WERI-Rb-1 (cell line): Measurements from ENCODE around the gene LRIT2.
A peak's percentile ranks its signal among the peaks of the same experiment; 100 is the strongest.

ENCODE experiments used
- DNase-seq: peaks from one replicate; pipeline ENCODE4 v3.0.0-alpha.2; 2020
- H3K27ac ChIP-seq: fragments of 250-450 bp; sonication (Bioruptor Pico); 2 replicates; pipeline ENCODE4 v1.5.1; 2020; ENCODE audit warnings: mild to moderate bottlenecking, moderate library complexity
- H3K27me3 ChIP-seq: fragments of 250-450 bp; sonication (Bioruptor Pico); 2 replicates; pipeline ENCODE4 v1.5.1; 2021; ENCODE audit warnings: mild to moderate bottlenecking, low read depth, moderate library complexity; ENCODE audit not compliant: insufficient read depth, severe bottlenecking
- H3K36me3 ChIP-seq: fragments of 250-450 bp; sonication (Bioruptor Pico); 2 replicates; pipeline ENCODE4 v1.5.1; 2020; ENCODE audit warnings: mild to moderate bottlenecking, moderate library complexity
- H3K4me3 ChIP-seq: 2 replicates; pipeline ENCODE4 v1.5.1; 2011; ENCODE audit warnings: low read depth, mild to moderate bottlenecking, control low read depth, low read length
- H3K9me3 ChIP-seq: fragments of 250-450 bp; sonication (Bioruptor Pico); 2 replicates; pipeline ENCODE4 v1.5.1; 2021; ENCODE audit warnings: mild to moderate bottlenecking, moderate library complexity; ENCODE audit not compliant: severe bottlenecking
- TF ChIP-seq, protein P1 (sequence below): IDR thresholded peaks from 2 replicates; pipeline ENCODE4 v1.5.1; 2011; ENCODE audit warnings: low read depth, mild to moderate bottlenecking, control low read depth, inconsistent platforms, low read length

The LRIT2 gene

DNA sequence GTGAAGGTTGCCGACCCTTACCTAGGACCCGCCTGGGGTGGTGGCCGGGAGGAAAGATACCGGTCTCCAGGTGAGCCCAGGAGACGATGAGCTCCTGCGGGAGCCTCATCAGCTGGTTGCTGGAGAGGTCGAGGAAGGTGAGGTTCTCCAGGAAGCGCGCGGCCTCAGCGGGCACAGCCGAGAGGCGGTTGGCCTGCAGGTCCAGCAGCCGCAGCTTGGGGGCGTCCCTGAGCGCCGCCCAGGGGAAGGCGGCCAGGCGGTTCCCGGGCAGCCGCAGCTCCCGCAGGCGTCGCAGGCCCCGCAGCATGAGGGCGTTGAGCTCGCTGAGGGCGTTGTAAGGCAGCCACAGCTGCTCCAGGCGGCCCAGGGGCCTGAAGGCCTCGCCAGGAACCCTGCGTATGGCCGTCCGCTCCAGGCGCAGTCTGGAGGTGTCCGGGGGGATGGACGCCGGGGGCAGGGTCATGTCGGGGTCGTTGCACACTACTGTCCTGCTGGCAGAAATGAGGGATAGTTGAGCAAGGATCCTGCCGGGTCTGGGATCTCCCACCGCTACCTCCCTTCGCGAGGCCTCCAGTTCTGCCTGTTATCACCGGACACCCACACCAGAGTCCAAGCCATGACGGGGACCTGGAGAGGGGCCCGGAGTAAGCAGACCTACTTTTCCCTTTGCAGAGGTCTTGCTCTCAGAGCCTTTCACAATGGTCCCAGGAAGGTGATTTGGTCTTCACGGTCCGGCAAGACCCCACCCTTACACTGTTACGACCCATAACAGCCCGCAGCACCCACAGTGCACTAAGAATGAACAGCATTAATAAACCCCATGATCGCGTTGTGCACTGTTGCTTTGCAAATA lies 12.1 kb upstream of the LRIT2 start:
- DNase-seq, result no peak
- H3K27ac ChIP-seq, result no peak overlapping the region
- TF ChIP-seq, protein P1, sequence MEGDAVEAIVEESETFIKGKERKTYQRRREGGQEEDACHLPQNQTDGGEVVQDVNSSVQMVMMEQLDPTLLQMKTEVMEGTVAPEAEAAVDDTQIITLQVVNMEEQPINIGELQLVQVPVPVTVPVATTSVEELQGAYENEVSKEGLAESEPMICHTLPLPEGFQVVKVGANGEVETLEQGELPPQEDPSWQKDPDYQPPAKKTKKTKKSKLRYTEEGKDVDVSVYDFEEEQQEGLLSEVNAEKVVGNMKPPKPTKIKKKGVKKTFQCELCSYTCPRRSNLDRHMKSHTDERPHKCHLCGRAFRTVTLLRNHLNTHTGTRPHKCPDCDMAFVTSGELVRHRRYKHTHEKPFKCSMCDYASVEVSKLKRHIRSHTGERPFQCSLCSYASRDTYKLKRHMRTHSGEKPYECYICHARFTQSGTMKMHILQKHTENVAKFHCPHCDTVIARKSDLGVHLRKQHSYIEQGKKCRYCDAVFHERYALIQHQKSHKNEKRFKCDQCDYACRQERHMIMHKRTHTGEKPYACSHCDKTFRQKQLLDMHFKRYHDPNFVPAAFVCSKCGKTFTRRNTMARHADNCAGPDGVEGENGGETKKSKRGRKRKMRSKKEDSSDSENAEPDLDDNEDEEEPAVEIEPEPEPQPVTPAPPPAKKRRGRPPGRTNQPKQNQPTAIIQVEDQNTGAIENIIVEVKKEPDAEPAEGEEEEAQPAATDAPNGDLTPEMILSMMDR, result peak; percentile 29; the same call in 1 of the 2 replicates
- H3K36me3 ChIP-seq, result no peaks in the 10 kb centered on the region
- H3K27me3 ChIP-seq, result no peaks in the 10 kb centered on the region
- H3K4me3 ChIP-seq, result no peak overlapping the region
- no peaks in the 10 kb centered on the region for H3K9me3 ChIP-seq

DNA sequence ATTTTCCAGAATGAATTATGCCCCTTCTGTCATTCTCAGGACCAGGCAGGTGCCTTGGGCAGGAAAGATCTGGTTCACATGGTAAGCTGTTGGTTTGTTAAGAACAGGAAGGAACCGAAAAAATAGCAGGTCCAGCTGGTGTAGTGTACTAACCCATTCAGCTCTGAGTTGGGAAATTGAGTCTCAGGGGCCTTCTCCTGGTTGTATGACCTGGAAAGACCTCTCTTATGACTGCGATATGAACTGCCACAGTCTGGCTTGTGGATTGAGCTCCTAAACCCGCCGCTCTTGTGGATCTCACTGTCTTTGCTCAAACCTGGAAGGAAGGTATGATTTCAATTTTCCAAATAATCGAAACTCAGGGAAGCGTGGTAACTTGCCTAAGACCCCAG lies 11.5 kb upstream of the LRIT2 start:
- TF ChIP-seq, protein P1, result no peak
- H3K27me3 ChIP-seq, result no peaks in the 10 kb centered on the region
- H3K4me3 ChIP-seq, result no peak overlapping the region
- no peak for DNase-seq
- no peaks in the 10 kb centered on the region for H3K36me3 ChIP-seq
- H3K27ac ChIP-seq, result no peak overlapping the region
- H3K9me3 ChIP-seq, result no peaks in the 10 kb centered on the region

DNA sequence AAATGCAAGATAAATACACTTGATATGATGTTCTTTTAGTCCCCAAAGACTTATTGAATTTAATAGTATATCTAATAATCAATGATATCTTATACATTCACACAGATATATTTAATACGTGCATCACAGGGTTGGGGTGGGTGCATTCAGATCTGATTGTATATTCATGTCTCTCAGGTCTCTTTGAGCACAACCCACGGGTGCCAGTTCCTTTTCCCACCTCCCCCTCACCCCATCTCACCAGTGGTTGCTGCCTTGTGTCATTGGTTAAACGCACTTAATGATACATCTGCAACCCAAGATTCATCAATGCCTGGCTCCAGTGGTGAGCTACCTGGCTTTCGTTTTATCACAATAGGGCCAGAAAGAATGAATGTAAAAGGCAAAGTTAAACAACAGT lies 9.8 kb upstream of the LRIT2 start:
- peaks cover 3% of the 10 kb centered on the region; the same call in 1 of the 2 replicates for H3K36me3 ChIP-seq
- no peak overlapping the region for H3K27ac ChIP-seq
- no peak for DNase-seq
- no peaks in the 10 kb centered on the region for H3K27me3 ChIP-seq
- no peak overlapping the region for H3K4me3 ChIP-seq
- TF ChIP-seq, protein P1, result no peak
- H3K9me3 ChIP-seq, result no peaks in the 10 kb centered on the region

DNA sequence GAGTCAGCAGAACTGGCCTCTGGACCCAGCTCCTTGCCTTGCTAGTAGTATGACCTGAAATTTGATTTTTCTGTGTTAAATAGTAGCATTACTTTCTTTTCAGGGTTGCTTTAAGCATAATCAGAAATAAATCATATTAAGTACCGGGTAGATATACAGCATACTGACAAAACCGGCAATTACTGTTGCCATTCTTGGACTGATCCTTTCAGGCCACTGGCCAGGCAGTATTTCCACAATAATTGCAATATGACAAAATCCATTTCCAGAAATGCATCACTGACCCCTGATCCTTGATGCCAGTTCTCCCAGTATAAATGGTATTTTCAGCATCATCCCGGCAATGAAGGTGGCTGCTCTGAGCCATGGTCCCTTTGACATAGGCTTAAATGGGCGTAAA lies 9.1 kb upstream of the LRIT2 start:
- H3K36me3 ChIP-seq, result peaks cover 3% of the 10 kb centered on the region; the same call in 1 of the 2 replicates
- H3K9me3 ChIP-seq, result no peaks in the 10 kb centered on the region
- no peak overlapping the region for H3K4me3 ChIP-seq
- no peak for DNase-seq
- H3K27me3 ChIP-seq, result no peaks in the 10 kb centered on the region
- TF ChIP-seq, protein P1, result no peak
- no peak overlapping the region for H3K27ac ChIP-seq

DNA sequence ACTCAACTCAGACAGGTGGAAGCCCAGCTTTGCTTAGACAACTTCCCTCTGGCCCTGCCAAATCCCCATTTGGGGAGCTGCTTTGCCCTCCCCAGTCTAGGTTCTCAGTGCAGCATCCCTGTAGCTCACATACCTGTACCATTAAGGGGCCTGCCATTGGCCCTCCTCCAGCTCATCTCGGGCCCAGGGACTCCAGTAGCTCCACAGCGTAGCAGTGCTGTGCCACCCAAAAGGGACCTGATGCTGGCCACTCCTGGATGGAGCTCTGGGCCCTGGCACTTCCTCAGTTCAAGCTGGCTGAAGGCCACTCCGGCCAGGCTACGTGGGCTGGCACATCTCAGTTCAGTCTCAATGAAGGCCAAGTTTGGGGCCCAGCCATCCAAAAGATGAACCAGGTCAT lies 8.6 kb upstream of the LRIT2 start:
- no peak for DNase-seq
- TF ChIP-seq, protein P1, result no peak
- H3K4me3 ChIP-seq, result no peak overlapping the region

More for the DNA sequence above, 8.6 kb upstream of the LRIT2 start:
- H3K27ac ChIP-seq, result no peak overlapping the region
- no peaks in the 10 kb centered on the region for H3K9me3 ChIP-seq
- no peaks in the 10 kb centered on the region for H3K27me3 ChIP-seq
- H3K36me3 ChIP-seq, result peaks cover 3% of the 10 kb centered on the region; the same call in 1 of the 2 replicates
